CD4-positive, alpha-beta T cell treated with Interleukin-4 for 1 hour (primary cell): ENCODE measurements around the gene VCPKMT.
"Not testable (repeated sequence)": the region's sequence is repeated elsewhere in the genome, so short reads cannot be mapped to it uniquely, and the experiment has no call there.

Source experiments
- DNase-seq, 2 donors: peaks; one replicate each; pipeline ENCODE4 v3.0.0-alpha.2; 2020 to 2022

The VCPKMT gene

DNA sequence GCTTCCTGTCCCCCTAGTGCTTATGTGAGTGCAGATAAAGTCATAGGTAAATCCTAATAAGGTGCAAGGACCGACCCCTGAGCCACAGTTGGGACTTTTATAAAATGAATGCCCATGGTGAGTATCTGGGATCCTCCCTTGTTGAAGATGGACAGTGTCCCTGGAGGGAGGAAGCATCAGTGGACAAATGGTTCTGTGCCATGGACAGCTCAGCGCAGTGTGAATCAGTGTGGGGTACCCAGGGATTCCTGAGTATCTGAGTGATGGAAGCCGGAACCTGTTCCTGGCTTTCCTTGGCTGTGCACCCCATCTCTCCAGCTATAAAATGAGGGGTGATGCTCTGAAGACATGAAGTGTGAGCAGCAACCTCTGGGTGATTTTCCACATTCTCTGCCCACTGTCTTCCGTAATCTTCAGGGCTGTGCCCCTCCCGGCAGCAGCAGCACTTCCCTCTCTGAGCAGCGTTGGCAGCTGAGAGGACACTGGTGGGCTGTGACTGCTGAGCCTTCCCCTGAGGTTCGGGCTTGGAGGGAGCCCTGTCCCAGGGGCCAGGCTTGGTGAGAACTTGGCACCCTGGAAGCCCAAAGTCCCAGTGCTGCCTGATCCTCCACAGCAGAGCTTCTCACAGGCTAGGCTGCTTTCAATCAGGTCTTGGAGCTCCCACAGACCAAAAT lies 25.0 kb downstream of the VCPKMT start:
- no peak for DNase-seq

DNA sequence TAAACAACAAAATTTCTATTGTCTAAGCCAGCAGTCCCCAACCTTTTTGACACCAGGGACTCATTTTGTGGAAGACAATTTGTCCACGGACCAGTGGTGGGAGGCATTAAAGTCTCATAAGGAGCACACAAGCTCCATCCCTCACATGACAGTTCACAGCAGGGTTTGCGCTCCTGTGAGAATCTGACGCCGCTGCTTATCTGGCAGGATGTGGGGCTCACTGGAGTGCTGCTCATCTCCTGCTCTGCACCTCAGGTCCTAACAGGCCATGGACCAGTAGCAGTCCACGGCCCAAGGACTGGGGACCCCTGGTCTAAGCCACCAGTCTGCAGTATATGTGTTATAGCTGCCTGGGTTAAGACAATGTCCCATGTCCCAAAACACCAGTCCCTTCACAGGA lies 27.2 kb downstream of the VCPKMT start:
- DNase-seq: no peak

DNA sequence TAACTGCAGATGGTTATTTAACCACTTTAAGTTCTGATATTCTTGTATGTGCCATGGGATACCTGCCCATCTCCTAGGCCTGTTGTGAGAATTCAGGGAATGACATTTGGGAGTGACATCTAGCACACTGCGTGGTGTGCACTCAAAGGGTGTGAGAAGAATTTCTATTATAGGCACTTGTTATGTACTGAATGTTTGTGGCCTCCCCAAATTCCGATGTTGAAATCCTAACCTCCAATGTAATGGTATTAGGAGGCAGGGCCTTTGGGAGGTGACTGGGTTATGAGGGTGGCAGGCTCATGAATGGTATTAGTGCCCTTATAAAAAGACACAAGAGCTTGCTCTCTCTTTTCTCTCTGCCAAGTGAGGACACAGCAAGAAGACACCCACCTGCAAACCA lies 27.6 kb downstream of the VCPKMT start:
- no peak for DNase-seq

DNA sequence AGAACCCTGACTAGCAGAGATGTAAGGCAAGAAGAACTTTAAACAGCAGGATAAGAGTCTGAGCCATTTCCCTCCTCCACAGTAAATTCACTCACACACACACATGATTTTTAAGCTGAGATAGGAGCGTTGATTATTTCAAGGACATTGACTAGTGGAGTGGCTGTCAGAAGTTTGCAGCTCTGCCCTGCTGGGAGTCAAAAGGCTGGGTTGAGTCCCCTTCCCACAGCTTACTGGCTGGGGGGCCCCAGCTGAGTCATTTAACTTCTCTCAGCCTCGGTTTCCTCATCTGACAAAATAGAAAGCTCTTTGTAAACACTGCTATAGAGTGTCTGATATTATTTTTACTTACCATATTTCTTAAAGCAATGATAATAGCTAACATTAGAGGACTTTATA lies 28.3 kb downstream of the VCPKMT start:
- DNase-seq: no peak

DNA sequence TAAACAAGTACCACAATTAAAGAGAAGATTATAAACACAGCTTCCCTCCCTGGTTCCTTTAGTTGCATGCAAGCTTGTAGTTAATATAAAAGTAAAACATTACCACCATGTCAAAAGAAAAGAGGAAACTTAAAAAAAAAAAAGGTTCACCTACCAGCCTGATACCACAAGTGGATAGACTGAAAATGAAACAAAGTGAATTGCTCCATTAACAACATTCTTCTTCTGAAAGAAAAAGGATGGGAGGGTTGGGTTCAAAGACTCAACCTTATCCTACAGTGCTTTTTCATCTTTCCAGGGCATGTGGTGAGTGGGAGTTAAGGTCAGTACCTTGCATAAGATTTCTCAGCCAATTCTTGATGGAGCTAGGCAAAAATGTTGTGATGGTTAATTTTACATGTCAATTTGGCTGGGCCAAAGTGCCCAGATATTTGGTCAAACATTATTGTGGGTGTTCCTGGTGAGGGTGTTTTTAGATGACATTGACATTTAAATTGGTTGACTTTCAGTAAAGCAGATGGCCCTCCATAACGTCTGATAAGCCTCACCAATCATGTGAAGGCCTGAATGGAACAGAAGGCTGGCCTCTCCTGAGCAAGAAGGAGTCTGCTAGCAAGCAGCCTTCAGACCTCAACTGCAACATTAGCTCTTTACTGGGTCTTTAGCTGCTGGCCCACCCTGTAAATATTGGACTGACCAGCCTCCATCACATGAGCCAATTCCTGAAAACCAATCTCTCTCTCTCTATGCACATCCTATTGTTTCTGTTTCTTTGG lies 28.8 kb downstream of the VCPKMT start:
- DNase-seq: peak in 1 of 2 donors; percentile 54

DNA sequence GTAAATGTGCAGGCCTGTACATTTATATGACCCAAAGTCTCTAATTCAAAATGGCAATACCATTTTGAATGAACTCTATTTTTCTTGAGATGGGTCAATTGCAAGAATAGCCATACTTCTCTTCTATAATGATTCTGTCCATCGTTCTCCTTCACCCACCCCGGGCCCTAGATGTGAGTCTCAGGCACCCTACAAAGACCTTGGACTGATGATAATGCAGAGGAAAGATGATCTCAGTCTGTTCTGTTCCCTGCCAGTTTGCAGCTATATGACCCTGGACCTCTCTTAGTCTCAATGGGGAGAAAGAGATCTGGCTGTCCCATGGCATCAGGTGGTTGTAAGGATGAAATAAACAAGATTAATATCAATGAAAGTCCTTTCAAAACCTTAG lies 30.1 kb downstream of the VCPKMT start:
- no peak for DNase-seq

DNA sequence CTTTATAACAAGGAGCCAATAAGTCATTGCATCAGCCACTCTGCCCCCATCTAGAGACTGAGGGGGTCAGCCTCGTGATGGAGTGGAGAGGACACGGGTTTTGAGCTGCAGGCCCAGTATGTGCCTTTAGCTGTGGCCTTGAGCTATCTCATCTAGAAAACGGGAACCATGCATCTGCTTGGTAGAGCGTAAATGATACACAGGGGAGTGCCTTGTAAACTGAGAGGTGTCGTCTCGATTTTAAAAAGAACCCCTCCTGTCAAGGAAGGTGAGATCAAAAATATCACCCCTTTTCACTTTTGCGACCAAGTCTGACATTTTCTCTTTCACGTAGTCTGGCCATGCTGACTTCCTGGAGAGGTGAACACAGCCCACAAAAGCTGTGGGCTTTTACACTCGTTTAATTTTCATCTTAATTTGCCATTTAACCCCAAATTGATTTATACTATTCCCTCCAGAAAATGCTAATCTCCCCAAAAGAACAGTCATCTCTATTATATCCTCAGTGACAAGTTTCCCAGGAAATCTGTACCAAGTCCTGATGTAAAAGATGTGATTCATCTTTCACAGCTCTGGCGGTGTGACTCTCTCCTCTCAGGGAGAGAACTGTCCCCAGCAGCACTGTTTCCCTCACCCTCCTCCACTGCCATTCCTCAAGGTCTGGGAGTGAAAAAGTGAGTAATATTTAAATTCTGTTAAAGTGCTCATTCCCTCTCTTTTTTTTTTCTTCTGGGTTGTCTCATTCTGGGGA lies 30.6 kb downstream of the VCPKMT start:
- peak; percentile 54 to 60 for DNase-seq

DNA sequence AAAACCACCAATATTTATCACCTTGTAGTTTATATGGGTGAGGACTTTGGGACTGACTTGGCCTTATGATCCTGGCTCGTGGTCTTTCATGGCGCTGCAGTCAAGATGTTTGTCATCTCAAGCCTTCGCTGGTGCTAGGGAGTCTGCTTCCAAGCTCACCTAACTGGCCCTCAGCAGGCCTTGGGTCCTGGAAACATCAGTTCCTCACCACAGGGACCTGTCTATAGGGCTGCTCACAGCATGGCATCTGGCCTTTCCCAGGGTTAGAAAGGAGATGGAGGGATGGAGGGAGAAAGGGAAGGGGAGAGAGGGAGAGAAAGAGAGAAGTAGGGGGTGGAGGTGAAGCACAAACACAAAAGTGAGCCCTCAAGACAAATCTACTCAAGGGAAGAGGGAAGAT lies 31.7 kb downstream of the VCPKMT start:
- DNase-seq: no peak

DNA sequence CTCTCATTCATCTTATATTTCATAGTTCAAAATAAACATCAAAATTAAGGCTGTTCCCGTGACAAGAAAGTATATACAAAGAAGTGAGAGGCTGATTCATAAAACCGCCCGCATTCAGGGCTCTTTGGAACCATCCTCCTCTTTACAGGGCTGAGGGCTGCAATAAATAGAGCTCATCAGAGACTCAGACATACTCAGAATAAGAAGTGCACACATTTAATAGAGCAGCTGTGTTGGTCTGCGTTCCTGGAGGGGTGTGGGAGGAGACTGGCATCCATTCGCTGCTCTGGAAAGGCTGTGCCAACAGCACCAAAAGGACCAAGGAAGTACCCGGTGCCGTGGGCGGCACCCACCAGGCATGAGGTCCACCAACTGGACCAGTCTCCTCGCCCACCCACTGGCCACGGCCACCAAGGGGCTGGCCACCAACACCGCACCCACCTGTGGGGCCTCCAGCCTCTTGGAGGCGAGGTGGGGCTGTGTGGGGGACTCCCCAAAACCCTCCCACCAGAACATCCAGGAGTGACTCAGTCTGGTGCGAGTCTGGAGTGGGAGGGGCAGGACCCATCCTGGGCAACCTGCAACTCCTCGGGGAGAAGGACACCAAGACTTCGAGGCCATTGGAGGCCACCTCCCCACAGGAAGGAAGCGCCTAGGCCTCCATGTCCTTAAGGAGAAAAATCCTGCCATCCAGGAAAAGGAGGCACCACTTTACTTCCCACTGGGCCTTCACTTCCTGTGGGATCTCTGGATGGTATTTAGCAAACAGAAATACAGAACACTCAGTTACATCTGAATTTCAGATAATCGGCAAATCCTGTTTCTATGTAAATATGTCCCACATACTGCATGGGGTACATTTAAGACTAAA lies 32.7 kb downstream of the VCPKMT start:
- DNase-seq: peak; percentile 42 to 55

DNA sequence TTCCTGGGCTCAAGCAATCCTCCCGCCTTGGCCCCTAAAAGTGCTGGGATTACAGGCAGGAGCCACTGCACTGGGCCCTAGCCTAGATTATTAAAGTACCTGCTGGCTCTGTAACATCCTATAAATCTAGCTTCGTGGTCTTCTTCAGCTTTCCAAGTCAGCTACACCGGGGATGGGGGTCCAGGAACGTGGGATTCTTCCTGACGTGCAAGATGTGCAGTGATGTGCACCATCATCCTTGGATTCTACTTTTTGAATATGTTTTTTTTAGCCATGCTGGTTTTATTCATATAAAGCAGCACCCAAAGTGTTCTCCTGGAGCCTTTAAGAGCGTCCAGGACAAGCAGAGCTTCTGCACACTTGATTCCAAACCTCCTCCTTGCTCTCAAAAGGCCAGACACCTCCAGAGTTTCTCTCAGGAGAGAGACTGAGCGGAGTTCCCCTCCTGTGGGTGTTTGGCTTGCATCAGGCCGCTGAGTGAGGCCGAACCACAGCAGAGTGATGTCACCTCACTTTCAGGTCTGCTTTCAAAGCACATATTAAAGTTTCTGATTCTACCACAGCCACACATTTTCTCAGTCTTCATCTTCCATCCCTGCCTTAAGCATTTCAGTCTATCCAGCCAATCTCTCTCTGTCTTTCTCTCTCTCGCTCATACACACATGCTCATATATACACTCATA lies 33.4 kb downstream of the VCPKMT start:
- DNase-seq: peak; percentile 88 to 92

DNA sequence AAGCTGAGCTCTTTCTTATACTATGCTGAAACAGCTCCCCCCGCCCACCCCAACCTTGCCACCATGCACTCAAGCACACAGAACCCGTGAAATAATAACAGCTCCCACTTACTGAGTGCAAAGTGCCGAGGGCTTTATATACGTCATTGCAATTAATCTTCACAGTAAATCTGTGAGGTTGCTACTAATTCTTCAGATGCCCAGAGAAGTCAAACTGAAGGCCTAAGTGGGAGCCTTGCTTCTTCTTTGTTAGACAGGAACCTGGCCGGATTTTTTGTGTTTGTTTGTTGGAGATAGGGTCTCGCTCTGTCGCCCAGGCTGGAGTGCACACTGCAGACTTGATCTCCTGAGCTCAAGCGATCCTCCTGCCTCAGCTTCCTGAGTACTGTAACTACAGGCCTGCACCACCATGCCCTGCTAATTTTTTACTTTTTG lies 34.0 kb downstream of the VCPKMT start:
- peak; percentile 67 to 80 for DNase-seq

DNA sequence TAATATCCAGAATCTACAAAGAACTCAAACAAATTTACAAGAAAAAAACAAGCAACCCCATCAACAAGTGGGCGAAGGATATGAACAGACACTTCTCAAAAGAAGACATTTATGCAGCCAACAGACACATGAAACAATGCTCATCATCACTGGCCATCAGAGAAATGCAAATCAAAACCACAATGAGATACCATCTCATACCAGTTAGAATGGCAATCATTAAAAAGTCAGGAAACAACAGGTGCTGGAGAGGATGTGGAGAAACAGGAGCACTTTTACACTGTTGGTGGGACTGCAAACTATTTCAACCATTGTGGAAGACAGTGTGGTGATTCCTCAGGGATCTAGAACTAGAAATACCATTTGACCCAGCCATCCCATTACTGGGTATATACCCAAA lies 37.3 kb downstream of the VCPKMT start:
- not testable (repeated sequence) for DNase-seq

DNA sequence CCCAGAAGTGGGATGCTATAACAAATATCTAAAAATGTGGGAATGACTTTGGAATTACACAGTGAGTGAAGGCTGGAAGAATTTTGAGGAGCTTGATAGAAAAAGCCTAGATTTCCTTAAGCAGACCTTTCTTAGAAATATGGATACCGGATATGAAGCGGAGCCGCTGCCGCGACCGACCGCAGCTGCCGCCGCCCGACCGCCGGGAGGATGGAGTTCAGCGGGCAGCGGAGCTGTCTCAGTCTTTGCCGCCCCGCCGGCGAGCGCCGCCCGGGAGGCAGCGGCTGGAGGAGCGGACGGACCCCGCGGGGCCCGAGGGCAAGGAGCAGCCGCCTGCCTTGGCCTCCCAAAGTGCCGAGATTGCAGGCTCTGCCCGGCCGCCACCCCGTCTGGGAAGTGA lies 42.7 kb downstream of the VCPKMT start:
- DNase-seq: not testable (repeated sequence)

DNA sequence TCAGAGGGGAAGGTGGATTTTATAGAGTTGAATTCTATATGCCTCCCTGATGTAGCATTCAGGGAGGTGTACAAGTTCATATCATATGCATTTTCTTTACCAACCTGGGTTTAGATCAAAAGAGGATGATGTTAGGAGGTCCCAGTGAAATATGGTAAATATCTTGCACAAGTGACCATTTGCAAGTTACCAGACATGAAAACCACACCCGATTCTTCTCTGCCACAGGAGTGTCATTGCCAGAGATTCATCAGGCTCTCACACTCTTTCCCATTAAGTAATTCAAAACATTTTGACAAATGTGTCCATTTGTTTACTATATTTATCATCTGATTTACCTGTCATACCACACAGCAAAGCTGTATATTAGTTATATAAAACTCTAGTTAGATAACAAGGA lies 44.0 kb downstream of the VCPKMT start:
- no peak for DNase-seq

DNA sequence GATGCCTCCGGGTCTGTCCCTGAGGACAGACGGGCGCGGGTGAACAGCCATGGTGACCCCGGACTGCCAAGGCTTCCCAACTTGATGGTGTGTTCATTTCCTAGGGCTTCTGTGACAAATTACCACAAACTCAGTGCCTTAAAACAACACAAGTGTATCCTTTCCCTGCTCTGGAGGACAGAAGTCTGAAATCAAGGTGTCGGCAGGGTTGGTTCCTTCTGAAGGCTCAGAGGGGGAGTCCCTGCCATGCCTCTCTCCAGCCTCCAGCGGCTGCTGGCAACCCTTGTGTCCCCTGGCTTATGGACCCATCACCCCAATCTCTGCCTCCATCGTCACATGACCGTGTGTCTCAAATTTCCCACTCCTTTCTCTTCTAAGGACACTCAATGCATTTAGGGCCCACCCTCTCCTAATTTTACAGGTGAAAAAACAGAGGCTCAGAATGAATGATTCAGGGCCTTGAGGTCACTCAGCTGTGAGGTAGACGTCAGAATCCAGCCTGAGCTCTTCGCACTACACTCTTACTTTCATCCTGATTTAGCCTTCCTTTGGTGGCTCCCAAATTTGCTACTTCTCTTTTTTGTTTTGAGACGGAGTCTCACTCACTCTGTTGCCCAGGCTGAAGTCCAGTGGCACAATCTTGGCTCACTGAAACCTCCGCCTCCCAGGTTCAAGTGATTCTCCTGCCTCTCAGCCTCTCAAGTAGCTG lies 45.4 kb downstream of the VCPKMT start:
- no peak for DNase-seq

DNA sequence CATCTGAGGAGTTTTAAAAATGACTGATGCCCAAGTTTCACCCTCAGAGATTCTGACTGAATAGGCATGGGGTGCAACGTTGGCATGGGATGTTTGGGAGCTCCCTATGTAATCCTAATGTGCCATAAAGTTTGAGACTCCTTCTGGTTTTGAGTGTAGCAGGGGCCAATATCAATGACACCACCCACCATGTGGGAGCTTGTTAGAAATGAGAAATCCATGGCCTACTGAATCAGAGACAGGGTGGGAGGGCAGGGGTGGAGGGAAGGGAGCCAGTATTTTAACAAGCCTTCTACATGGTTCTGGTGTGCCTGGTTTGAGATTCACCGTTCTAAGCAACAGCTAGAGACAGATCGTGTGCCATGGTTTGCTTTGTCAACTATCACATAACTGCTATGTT lies 46.1 kb downstream of the VCPKMT start:
- no peak for DNase-seq

DNA sequence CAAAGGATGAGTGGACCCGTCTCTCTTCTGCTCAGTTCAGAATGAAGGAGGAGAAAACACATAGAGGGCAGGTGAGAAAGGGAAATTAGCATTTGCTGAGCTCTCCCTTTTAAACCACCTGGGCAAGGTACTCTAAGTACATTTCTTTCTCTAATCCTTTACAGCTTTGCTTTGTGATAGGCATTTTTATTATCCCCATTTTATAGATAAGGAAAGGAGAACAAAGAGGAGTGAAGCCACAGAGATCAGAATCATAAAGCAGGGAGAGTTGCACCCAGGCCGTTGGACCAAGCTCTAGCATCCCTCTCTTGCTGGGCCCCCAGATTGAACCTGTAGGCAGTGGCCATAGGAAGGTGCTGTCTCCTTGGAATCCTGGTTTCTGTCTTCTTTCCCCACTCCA lies 47.0 kb downstream of the VCPKMT start:
- no peak for DNase-seq

DNA sequence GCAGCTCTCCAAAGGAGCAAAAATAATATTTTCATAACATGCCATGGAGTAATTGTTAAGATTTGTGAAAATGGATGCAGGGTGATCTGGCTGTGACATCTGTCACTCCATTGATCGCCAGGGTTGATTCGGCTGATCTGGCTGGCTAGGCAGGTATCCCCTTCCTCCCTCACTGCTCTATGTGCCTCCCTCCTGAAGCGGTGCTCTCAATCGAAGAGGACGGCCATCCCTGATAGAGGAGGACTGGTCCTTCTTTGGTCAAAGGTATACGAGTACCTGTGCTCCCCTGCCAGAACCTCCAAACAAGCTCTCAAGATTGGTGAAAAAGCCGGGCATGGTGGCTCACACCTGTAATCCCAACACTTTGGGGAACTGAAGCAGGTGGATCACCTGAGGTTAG lies 47.9 kb downstream of the VCPKMT start:
- no peak for DNase-seq

DNA sequence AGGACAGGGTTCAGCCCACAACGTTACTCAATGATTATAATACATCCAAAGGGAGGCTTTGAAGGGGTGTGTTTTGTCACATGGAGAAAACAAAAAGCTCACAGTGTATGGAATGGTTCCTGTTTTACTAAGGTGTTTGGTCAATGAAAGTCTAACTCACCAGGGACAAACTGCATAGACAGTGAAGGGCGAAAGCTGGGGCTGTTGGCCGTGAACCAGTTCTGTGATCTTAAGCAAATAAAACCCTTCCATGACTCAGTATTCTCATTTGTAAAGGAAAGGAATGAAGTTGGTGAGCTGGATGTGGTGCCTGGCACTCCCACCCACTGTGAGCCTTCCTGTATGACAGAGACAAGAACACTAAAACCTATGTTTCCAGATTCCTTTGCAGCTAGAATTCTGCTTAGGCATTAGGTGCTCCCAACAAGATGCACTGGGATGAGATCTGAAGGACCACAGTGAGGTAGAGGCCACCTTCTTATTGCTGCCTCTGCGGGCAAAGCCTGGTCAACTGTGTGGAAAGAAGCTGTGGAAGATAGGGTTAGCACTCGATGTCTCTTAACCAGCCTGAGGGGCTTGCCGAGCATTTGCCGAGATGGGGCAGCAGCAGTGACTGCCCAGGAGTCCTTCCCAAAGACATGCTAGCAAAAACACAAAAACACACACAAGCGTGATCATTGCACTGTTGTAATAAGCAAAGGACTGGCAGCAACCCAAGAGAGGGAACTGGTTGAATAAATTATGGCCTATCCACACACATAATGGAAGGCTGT lies 48.5 kb downstream of the VCPKMT start:
- no peak for DNase-seq

DNA sequence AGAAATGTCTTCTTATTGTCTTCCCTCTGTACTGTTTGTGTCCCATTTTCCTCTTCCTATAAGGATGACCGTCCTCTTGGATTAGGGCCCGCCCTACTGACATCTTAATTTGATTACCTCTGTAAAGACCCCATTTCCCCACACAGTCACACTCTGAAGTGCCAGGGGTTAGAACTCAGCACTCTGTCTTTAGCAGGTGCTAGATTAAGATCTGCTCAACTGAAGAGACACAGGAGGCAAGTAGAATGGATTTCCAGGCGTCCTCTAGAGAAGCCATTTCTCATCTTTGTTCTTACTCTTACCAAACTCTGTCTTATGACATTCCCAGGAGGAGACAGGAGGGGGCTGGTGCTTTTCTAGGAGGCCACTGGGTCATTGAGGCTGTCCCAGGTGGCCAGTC lies 50.8 kb downstream of the VCPKMT start:
- DNase-seq: no peak

DNA sequence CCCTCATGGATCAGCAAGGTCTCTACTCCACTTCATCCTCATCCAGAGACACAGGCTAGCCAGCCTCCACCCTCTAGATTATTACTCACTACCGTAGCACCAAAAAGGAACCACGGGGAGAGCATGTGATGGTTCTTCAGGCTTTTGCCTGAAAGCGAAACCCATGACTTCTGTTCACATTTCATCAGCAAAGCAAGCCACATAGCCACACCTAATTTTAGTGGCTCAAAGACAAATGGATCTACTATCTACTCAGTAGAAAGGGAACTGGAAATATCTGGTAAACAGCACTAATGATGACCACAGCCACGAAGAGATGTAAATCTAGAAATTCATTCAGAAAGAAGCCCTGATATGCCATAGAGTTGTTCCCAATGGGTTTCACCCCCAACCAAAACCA lies 51.4 kb downstream of the VCPKMT start:
- peak; percentile 83 to 84 for DNase-seq
